Stomach smooth muscle (tissue), 2 donors: ENCODE measurements around the gene RNPS1.

Experiments used
- H3K27ac ChIP-seq: one replicate; pipeline ENCODE4 v1.7.0; 2013; ENCODE audit warnings: mild to moderate bottlenecking, low read length, inconsistent platforms
- H3K27me3 ChIP-seq, 2 donors: one replicate each; pipeline ENCODE4 v1.7.0; 2013; ENCODE audit warnings: low read length in 2 of 2; ENCODE audit not compliant: insufficient read depth in 2 of 2, control insufficient read depth in 1 of 2
- H3K36me3 ChIP-seq, 2 donors: one replicate each; pipeline ENCODE4 v1.7.0; 2013; ENCODE audit warnings: low read length in 2 of 2; ENCODE audit not compliant: control insufficient read depth in 2 of 2, insufficient read depth in 2 of 2
- H3K4me1 ChIP-seq: one replicate; pipeline ENCODE4 v1.7.0; 2013; ENCODE audit warnings: low read length; ENCODE audit not compliant: control insufficient read depth, insufficient read depth
- H3K4me3 ChIP-seq, 2 donors: one replicate each; pipeline ENCODE4 v1.7.0; 2013; ENCODE audit warnings: low read length in 2 of 2
- H3K9ac ChIP-seq, 2 donors: one replicate each; pipeline ENCODE4 v1.7.0; 2013; ENCODE audit warnings: low read length in 2 of 2, mild to moderate bottlenecking in 1 of 2
- H3K9me3 ChIP-seq, 2 donors: one replicate each; pipeline ENCODE4 v1.7.0; 2013; ENCODE audit warnings: low read length in 2 of 2; ENCODE audit not compliant: control insufficient read depth in 2 of 2
- donor health status: healthy.
- donor health status: Pancreatic carcinoma.

RNPS1 gene

DNA sequence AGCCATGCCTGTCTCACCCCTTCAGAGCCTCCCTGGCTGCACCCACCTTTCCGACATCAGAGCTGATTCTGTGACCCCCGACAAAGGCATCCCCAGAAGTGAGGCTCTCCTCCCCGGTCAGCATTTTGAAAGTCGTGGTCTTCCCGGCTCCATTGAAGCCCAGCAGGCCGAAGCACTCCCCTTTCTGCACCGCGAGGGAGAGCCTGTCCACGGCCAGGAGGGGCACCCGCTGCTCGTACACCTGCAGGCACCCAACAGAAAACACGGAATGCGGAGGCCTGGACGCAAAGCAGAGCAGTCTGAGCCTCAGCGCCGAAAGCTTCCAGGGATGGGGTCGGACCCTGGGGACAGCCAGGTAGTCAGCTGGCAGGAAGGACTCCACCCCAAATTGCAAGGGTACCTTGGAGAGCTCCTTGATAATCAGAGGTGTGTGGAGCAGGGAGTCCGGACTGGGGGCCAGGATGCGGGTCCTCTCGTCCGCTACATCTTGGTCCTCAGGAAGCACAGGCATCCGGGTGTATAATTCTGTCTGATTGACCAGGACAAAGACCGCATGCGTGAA lies 13.1 kb upstream of the RNPS1 start:
- no peak overlapping the region for H3K9ac ChIP-seq
- H3K27me3 ChIP-seq = no peaks in the 10 kb centered on the region
- no peaks in the 10 kb centered on the region for H3K9me3 ChIP-seq
- H3K4me1 ChIP-seq = no peaks in the 10 kb centered on the region
- H3K4me3 ChIP-seq = no peak overlapping the region
- no peak overlapping the region for H3K27ac ChIP-seq
- peaks cover 13 to 17% of the 10 kb centered on the region in 2 donors for H3K36me3 ChIP-seq

DNA sequence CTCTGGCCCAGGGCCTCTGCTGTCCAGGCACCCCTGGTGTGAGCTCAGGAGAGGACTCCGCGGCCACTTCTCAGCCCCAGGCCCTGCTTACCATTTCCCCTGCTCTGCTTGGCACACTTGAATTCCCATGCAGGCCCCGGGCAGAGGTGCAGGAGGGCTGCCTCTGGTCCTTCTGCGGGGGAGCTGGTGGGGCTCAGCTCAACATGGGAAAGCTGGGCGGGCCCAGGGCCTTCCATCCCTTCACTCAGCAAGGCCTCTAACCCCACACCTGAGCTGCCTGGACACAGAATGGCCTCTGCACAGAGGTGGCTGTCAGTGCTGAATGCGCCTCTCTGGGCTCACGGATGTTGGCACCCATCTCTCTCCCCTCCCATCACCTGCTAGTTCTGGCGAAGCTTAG lies 12.5 kb upstream of the RNPS1 start:
- no peak overlapping the region for H3K4me3 ChIP-seq
- peaks cover 17% of the 10 kb centered on the region in 2 donors for H3K36me3 ChIP-seq
- no peaks in the 10 kb centered on the region for H3K4me1 ChIP-seq
- H3K9me3 ChIP-seq = no peaks in the 10 kb centered on the region
- H3K9ac ChIP-seq = no peak overlapping the region
- no peaks in the 10 kb centered on the region for H3K27me3 ChIP-seq
- H3K27ac ChIP-seq = no peak overlapping the region

DNA sequence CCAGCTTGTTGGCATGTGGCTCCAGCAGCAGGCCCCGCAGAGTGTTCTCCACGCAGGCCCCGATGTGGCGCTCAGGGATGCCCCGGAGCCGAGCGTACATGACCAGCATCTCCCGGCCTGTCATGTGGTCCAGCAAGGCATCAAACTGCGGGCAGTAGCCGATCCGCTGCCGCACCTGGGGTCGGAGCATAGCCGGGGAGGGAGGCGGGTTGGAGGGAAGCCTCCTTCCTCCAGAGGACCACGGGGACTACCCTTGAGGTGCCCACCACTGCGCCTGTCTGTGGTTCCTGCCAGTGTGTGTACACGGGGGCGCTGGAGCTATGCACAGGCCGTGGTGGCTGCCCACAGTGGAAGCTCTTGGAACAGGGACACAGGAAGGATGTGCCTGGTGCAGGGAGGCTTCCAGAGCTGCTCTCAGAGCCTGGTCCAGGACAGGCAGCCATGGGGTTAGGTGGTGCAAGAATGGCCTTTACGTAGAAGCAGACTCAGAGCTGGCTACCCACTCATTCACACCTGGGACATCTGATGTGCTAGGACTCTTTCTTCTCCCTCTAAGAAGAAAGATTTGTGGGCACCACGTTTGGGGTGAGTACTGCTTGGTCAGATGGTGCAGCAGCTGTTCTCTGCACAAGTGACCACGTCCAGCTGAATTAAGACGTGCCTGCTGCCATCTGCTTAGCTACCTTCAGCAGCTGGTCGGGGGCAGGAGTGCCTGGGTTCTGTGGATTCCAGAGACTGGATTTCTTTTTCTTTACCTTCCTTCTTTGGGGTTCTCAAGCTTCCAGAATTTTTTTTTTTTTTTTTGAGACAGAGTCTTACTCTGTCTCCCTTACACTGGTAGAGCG lies 11.3 kb upstream of the RNPS1 start:
- Histone ChIP-seq H3K27ac (no peak overlapping the region), H3K4me1 (no peaks in the 10 kb centered on the region), H3K4me3 (no peak overlapping the region), H3K9ac (no peak overlapping the region), H3K9me3 (no peaks in the 10 kb centered on the region), H3K36me3 (peaks cover 10 to 15% of the 10 kb centered on the region in 2 donors), H3K27me3 (no peaks in the 10 kb centered on the region)

DNA sequence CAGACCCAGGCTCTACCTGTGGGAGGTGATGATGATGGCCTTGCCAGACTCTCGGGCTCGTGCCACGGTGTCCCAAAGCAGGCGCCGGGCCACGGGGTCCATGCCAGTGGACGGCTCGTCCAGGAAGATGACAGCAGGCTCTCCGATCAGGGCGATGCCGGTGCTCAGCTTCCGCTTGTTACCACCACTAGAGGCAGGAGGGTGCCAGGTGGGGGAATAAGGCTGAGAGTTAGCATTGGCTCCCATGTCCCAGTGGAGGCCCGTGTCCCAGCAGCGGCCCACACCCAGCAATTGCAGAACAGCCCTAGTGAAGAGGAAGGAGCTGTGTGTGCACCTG lies 10.3 kb upstream of the RNPS1 start:
- no peak overlapping the region for H3K4me3 ChIP-seq
- no peak overlapping the region for H3K27ac ChIP-seq
- H3K9me3 ChIP-seq = no peaks in the 10 kb centered on the region
- H3K4me1 ChIP-seq = no peaks in the 10 kb centered on the region
- H3K36me3 ChIP-seq = peaks cover 4 to 15% of the 10 kb centered on the region in 2 donors
- no peaks in the 10 kb centered on the region for H3K27me3 ChIP-seq
- H3K9ac ChIP-seq = no peak overlapping the region

DNA sequence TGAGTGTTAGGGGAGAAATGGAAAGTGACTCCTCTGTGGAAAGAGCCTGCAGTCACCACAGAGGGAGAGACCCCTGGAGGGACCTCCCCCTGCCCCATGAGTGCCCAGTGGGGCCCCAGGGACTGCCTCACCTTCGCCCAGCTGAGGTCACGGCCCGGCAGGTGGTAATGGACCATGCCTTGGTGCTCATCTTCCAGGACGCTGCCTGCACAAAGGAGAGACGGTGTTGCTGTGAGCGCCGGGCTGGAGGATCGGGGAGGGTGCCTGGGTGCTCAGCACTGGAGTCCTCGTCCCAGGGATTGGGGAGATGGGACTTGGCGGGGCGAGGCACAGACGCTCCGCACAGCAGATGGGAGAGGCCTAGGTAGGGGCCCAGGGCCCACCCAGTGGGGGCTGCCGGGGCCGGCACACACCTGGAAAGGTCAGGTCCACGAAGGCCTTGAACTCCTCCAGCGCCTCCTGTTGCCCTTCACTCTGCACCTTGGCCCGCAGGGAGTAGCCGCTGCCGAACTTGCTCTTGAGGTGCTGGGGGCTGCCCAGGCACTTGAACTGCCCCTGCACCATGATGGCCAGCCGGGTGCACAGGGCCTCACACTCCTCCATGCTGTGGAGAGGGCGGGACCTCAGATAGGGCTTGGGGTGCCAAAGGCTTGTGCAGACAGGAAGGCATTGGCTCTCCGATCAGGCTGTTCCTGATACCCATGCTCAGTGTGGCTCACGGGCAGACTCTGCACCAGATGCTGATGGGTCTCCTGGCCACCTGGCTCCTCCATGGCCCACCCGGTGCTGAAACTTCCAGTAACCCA lies 9.7 kb upstream of the RNPS1 start:
- Histone ChIP-seq H3K9me3 (no peaks in the 10 kb centered on the region), H3K9ac (no peak overlapping the region), H3K27ac (no peak overlapping the region), H3K36me3 (peaks cover 4 to 15% of the 10 kb centered on the region in 2 donors), H3K4me1 (no peaks in the 10 kb centered on the region), H3K27me3 (no peaks in the 10 kb centered on the region), H3K4me3 (no peak overlapping the region)

DNA sequence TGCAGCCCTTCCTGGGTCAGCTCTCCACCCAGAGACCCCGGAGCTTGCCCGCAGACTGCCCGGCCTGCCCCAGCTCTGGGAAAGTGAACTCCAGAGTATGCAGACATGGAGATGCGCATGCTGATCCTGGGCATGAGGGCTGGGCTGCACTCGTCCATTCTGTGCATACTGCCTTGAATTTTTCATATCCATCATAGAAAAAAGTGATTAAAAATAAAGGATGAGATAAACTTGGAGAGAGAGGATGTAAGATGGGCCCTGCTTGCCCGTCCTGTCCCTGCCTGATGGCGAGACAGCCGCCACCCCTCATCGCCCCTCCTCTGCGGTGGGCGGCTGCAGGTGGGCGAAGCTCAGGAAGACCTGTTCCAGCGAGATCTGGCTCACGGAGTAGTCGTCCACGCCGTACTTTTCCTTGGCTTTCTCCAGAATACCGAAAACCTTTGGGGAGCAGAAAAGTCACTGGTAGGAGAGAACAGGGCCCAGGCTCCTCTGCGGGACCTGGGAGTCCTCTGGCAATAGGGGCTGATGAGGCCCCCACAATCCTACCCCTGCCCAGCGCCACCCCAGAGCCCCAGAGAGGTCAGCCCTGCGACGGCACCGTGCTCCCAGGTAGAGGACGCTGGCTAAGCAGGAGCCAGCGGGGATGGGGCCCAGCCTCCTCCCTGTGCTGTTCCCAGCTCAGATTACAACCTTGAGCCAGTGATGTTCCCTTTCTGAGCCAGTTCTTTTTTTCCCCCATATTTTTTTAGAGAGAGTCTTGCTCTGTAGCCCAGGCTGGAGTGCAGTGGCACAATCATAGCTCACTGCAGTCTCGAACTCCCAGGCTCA lies 8.7 kb upstream of the RNPS1 start:
- H3K36me3 ChIP-seq = peaks cover 4 to 15% of the 10 kb centered on the region in 2 donors
- no peaks in the 10 kb centered on the region for H3K4me1 ChIP-seq

DNA sequence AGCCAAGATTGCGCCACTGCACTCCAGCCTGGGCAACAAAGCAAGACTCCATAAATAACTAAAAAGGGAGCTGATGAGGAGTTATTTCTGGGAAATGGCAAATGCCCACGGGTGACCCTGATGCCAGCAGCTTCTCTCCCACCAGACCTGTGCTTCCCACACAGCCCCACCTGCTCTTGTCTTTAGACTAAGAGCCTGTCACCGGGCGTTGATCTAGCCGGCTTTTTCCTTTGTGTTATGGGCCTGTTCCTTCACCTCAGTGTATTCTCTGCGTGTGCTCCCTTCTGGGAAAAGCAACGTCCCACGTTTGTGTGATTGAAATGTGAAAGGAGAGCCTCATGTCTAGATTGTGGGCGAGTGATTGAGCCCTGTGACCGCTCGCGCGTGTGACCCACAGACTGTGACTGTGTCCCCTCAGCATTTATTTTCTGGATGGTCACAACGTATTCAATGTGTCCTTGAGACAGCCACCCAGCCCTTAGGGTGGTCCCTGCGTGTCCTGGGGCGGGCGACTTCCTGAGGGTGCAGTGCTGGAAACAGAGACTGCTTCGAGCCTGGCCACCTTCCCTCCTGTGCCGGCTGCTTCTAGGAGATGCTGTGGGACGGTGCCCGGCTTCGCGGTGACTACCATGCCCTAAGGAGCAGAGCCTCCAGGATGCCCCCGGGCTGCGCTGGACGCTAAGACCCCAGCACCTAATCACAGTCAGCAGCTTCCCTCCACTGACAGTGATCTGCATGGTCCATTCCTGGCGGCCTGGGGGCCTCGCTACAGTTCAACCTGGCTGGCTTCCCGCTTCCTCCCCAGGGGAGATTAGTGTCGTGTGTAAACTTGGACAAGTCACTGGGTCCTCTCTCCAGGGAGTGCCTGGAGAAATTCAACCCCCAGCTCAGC lies 7.8 kb upstream of the RNPS1 start:
- Histone ChIP-seq H3K36me3 (peaks cover 4 to 10% of the 10 kb centered on the region in 2 donors), H3K4me3 (no peak overlapping the region), H3K27ac (no peak overlapping the region), H3K27me3 (no peaks in the 10 kb centered on the region), H3K4me1 (no peaks in the 10 kb centered on the region), H3K9ac (no peak overlapping the region), H3K9me3 (no peaks in the 10 kb centered on the region)

More for the DNA sequence above, 8.7 kb upstream of the RNPS1 start:
- Histone ChIP-seq H3K4me3 (no peak overlapping the region), H3K9me3 (no peaks in the 10 kb centered on the region), H3K27me3 (no peaks in the 10 kb centered on the region), H3K9ac (no peak overlapping the region), H3K27ac (no peak overlapping the region)

DNA sequence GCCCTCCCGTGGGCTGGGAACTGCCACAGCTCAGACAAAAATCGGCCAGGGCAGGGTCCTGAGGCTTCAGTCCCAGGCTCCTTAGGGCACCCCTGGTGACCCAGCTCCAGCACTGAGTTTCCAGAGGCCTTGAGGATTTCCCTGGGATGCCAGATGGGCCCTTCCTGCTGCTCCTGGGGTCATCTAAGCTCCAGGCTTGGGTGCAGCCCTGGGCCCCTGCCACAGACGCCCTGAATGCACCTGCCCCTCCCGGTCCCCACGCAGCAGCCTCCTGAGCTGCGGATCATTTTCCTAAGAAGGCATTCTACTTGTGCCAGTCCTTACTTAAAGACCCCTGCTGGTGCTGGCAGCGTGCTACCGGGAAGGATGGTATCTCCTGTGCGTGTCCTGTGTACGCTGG lies 6.0 kb upstream of the RNPS1 start:
- H3K9me3 ChIP-seq = no peaks in the 10 kb centered on the region
- no peak overlapping the region for H3K4me3 ChIP-seq
- no peak overlapping the region for H3K9ac ChIP-seq
- H3K4me1 ChIP-seq = peaks cover 12% of the 10 kb centered on the region
- H3K36me3 ChIP-seq = peaks cover 4 to 5% of the 10 kb centered on the region in 2 donors
- no peak overlapping the region for H3K27ac ChIP-seq
- no peaks in the 10 kb centered on the region for H3K27me3 ChIP-seq

DNA sequence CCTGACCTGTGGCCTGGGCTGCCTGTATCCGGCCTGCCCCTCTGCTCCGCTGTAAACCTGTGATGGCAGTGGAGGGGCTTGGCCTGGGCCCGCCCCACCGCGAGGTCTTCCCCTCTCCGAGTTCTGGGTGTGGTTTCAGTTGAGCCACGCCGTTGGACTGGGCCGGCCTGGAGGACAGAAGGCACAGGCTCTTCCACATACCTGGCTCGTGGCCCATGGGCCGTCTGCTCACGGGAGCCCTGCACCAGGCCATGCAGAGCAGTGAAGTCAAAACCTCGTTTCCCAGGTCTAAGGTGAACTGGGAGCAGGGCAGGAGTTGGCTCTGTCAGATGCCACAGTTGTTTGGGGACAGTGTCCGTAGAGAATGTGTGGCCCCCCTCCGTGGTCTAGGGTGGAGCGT lies 5.6 kb upstream of the RNPS1 start:
- Histone ChIP-seq H3K4me1 (peaks cover 14% of the 10 kb centered on the region), H3K9ac (no peak overlapping the region), H3K36me3 (peaks cover 4 to 5% of the 10 kb centered on the region in 2 donors)

More for the DNA sequence above, 5.6 kb upstream of the RNPS1 start:
- H3K4me3 ChIP-seq = no peak overlapping the region
- H3K9me3 ChIP-seq = no peaks in the 10 kb centered on the region
- H3K27me3 ChIP-seq = no peaks in the 10 kb centered on the region
- H3K27ac ChIP-seq = no peak overlapping the region
